ENCODE measurements around the gene RSPH9. TPM values are rescaled to one million over a fixed set of nuclear protein-coding genes. Genes with fewer than 3 reads are reported as not detected.

Gene RSPH9
- total RNA-seq, 4 donors from 2014 or later, result 0.19 to 0.49 TPM; not detected in 2

DNA sequence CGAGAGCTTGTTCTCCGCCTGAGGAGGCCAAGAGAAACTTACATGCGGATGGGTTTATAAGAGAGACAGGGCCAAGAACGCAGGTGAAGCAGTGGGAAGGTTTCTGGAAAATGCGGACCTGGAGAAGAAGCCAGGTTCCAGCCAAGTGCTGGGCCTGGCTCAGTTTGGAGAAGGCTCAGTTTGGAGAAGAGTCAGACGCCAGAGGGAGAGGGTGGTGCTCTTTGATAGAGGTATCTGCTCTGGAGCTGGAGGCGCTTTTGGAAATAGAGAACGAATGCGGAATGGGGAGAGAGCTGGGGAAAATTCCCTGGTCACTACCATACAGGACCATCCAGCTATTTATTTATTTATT, 753 bp downstream of the RSPH9 start:
- TF ChIP-seq, protein P1, sequence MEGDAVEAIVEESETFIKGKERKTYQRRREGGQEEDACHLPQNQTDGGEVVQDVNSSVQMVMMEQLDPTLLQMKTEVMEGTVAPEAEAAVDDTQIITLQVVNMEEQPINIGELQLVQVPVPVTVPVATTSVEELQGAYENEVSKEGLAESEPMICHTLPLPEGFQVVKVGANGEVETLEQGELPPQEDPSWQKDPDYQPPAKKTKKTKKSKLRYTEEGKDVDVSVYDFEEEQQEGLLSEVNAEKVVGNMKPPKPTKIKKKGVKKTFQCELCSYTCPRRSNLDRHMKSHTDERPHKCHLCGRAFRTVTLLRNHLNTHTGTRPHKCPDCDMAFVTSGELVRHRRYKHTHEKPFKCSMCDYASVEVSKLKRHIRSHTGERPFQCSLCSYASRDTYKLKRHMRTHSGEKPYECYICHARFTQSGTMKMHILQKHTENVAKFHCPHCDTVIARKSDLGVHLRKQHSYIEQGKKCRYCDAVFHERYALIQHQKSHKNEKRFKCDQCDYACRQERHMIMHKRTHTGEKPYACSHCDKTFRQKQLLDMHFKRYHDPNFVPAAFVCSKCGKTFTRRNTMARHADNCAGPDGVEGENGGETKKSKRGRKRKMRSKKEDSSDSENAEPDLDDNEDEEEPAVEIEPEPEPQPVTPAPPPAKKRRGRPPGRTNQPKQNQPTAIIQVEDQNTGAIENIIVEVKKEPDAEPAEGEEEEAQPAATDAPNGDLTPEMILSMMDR (IDR thresholded peaks at IDR 0.05; ENCODE audit: low read depth), result no peak

GRCh38 chr6:43647613-43648012, 2.8 kb downstream of the RSPH9 start:
- TF ChIP-seq, protein P1 (IDR thresholded peaks at IDR 0.05; ENCODE audit: low read depth), result no peak

DNA sequence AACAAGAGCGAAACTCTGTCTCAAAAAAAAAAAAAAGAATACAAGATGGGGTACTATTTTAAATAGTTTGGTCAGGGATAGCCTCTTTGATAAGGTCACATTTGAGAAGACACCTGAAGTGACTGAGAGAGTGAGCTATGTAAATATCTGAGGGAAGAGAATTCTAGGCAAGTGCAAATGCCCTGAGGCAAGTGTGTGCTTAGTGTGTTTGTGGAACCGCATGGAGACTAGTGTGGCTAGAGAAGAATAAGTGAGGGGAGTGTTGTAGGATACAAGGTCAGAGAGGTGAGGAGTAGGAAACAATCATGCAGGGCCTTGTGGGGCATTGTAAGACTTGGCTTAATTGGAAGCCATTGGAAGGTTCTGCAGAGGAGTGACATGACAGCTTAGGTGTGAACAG, 3.4 kb downstream of the RSPH9 start:
- TF ChIP-seq, protein P1 (IDR thresholded peaks at IDR 0.05; ENCODE audit: low read depth), result no peak

DNA sequence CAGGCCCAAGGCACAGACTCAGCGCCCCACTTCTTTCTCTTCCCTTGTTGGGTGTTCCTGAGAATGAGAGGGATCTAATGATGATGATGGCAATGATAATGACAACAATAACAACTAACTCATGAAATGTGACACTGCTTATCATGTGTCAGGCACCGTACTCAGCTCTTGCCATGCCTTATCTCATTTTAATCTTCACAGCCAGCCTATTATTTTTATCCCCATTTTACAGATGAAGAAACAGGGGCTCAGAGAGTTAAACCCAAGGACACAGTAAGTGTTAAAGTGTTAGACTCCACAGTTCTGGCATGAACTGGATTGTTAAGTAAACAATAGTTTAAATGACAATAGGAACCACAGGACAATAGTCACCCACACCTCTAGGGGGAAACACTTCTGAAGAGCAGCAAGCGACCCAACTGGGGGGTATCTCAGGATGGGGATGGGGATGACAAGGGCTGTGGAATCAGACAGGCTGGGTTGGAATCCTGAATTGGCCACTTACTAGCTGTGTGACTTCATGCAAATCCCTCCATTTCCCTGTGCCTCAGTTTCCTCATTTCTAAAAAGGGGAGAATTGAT, 12.5 kb downstream of the RSPH9 start:
- TF ChIP-seq, protein P1 (IDR thresholded peaks at IDR 0.05; ENCODE audit: low read depth), result no peak

- TF ChIP-seq, protein P1 (IDR thresholded peaks at IDR 0.05; ENCODE audit: low read depth), result no peak
Observed at GRCh38 chr6:43658161-43658560, 13.3 kb downstream of the RSPH9 start.

GRCh38 chr6:43665376-43665775, 20.5 kb downstream of the RSPH9 start:
- TF ChIP-seq, protein P1 (IDR thresholded peaks at IDR 0.05; ENCODE audit: low read depth), result no peak

DNA sequence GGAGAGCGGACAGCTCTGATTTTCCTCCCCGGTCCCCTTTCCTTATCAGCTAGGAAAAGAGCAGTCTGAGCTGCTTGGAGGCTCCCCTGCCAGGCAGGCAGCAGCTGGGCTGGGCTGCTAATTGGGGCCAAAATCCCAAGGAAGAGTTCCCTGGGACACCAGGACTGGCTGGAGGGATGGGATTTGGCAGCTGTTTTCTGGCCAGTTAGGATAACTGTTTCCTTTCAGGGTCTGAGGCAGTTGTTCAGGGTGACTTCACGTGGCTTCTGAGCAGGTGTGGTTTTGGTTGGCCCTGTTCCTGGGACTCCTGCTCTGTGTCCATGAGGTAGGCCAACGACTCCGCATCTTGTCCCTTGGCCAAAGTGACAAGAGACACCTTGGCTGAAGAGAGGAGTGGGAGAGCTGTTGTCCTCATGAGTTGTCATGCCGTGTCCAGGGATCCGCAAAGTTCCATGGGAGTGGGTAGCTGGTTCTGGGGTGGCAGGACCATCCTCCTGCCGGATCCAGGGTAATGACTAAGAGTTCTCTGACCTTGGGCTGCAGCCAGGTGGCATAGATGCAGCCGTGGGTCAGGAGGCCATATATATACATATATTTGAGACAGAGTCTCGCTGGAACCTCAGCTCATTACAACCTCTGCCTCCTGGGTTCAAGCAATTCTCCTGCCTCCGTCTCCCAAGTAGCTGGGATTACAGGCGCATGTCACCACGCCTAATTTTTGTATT, 21.5 kb downstream of the RSPH9 start:
- TF ChIP-seq, protein P1 (IDR thresholded peaks at IDR 0.05; ENCODE audit: low read depth), result no peak

All from subcutaneous adipose tissue (tissue), 4 donors.